ENCODE results near the gene BPIFB2. TPM values are rescaled to one million over a fixed set of nuclear protein-coding genes. Genes with fewer than 3 reads are reported as not detected.

The BPIFB2 gene
- total and polyA plus RNA-seq, 2 donors (not counting 1 experiment from before 2014, with no cell fraction given): not detected

DNA sequence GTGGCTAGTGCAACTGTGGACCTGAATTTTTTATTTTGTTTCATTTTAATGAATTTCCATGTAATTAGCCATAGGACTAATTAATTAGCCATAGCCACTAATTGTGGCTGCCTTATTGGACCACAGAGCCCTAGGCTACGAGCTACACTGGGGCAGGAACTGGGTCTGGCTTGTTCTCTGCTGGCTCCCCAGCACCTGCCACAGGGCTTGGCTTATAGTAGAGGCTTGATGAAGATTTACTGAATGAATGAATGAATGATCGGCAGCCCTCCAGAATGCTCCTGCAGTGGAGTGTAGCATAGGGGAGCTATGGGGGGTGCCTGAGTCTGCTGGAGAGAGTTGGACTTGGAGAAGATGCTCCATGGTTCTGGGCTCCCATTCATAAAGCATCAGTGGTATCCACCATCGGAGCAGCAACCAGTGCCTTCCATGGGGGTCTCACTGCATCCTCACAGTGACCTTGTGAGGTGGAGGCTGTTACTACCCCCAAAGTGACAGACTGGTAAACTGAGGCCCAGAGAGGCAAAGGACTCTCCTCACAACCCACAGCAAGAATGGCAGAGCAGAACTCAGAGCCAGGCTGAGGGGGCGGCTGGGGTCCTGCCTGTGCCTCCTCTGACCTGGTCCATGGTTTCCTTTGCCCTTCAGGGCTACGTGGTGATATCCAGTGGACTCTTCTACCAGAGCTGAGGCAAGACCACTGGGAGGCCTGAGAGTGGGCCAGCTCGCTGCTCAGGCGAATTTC lies 15.4 kb downstream of the BPIFB2 start:
- no peak for DNase-seq (ENCODE audit: low read depth in 2 of 2)
- Histone ChIP-seq H3K9me3 (ENCODE audit: control insufficient read depth, insufficient read depth, low read depth, low read length) (no peaks in the 10 kb centered on the region), H3K27me3 (ENCODE audit: control insufficient read depth, insufficient read depth, low read length) (no peaks in the 10 kb centered on the region)

DNA sequence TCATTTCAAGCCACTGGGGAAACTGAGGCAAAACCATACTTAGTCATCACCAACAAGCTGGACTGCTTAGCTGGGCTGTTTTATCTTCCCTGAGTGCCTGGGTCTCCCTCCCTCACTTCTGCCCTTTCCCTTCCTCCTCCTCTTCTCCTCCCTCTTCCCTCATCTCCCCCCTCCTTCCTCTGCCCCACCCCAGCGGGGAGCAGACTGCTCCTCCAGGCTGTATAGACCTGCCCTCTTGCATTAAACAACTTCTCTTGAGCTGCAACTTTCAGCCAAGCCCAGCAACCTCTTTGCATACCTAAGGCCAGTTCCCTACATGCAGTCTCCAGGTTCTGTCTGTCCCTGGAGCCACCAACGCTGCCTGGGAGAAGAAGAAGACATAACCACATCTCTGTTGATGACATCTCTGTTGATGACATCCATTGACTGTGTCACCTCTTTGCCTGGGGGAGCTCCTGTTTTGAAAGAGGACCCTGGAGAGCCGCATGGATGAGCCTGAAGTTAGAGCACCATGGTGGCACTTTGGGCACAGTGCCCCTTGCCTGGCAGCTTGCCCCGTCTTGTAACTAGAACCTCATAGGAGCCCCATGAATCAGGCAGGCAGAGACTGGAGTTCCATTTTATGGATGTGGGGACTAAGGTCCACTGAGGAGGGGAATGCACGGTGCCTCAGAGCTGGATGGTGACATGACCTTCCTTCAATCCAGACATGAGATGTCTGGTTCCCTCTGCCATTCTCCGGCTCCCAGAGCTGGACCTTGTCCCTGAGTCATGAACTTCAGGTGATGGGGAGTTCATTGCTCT lies 16.1 kb downstream of the BPIFB2 start:
- Histone ChIP-seq H3K9me3 (ENCODE audit: control insufficient read depth, insufficient read depth, low read depth, low read length) (no peaks in the 10 kb centered on the region), H3K79me2 (ENCODE audit: control insufficient read depth, insufficient read depth, low read length) (no peaks in the 10 kb centered on the region), H3K4me2 (ENCODE audit: extremely low read depth, insufficient read depth, low read length) (no peak overlapping the region), H3K9ac (ENCODE audit: insufficient read depth, low read length) (no peak overlapping the region), H3K27me3 (ENCODE audit: control insufficient read depth, insufficient read depth, low read length) (no peaks in the 10 kb centered on the region), H3K4me1 (ENCODE audit: control insufficient read depth, extremely low read depth, insufficient read depth, low read length) (no peaks in the 10 kb centered on the region), H4K20me1 (ENCODE audit: control insufficient read depth, extremely low read depth, insufficient read depth, low read length) (no peaks in the 10 kb centered on the region), H3K36me3 (ENCODE audit: control insufficient read depth, insufficient read depth, low read length) (no peaks in the 10 kb centered on the region), H2AFZ (ENCODE audit: low read length) (no peak overlapping the region), H3K4me3 (replicated peaks in 1 of 4; ENCODE audit: control extremely low read depth in 1 of 4, insufficient read depth in 1 of 4, low read depth in 3 of 4, low read length in 4 of 4) (no peak overlapping the region), H3K27ac (ENCODE audit: insufficient read depth, low read length) (no peak overlapping the region)
- no peak for DNase-seq (ENCODE audit: low read depth in 2 of 2)
- no peak for TF ChIP-seq EZH2 (IDR thresholded peaks at IDR 0.05; ENCODE audit: low read length, missing control alignments)
- TF ChIP-seq, protein P1, sequence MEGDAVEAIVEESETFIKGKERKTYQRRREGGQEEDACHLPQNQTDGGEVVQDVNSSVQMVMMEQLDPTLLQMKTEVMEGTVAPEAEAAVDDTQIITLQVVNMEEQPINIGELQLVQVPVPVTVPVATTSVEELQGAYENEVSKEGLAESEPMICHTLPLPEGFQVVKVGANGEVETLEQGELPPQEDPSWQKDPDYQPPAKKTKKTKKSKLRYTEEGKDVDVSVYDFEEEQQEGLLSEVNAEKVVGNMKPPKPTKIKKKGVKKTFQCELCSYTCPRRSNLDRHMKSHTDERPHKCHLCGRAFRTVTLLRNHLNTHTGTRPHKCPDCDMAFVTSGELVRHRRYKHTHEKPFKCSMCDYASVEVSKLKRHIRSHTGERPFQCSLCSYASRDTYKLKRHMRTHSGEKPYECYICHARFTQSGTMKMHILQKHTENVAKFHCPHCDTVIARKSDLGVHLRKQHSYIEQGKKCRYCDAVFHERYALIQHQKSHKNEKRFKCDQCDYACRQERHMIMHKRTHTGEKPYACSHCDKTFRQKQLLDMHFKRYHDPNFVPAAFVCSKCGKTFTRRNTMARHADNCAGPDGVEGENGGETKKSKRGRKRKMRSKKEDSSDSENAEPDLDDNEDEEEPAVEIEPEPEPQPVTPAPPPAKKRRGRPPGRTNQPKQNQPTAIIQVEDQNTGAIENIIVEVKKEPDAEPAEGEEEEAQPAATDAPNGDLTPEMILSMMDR (conservative IDR thresholded peaks at IDR 0.05 in 1 of 2, IDR thresholded peaks at IDR 0.05 in 1 of 2; ENCODE audit: low read depth in 1 of 2, low read length in 2 of 2): no peak

More for the DNA sequence above, 15.4 kb downstream of the BPIFB2 start:
- Histone ChIP-seq H3K79me2 (ENCODE audit: control insufficient read depth, insufficient read depth, low read length) (no peaks in the 10 kb centered on the region), H3K36me3 (ENCODE audit: control insufficient read depth, insufficient read depth, low read length) (no peaks in the 10 kb centered on the region), H4K20me1 (ENCODE audit: control insufficient read depth, extremely low read depth, insufficient read depth, low read length) (no peaks in the 10 kb centered on the region), H2AFZ (ENCODE audit: low read length) (no peak overlapping the region), H3K4me2 (ENCODE audit: extremely low read depth, insufficient read depth, low read length) (no peak overlapping the region), H3K9ac (ENCODE audit: insufficient read depth, low read length) (no peak overlapping the region), H3K4me3 (replicated peaks in 1 of 4; ENCODE audit: control extremely low read depth in 1 of 4, insufficient read depth in 1 of 4, low read depth in 3 of 4, low read length in 4 of 4) (no peak overlapping the region), H3K4me1 (ENCODE audit: control insufficient read depth, extremely low read depth, insufficient read depth, low read length) (no peaks in the 10 kb centered on the region), H3K27ac (ENCODE audit: insufficient read depth, low read length) (no peak overlapping the region)
- TF ChIP-seq, protein P1 (conservative IDR thresholded peaks at IDR 0.05 in 1 of 2, IDR thresholded peaks at IDR 0.05 in 1 of 2; ENCODE audit: low read depth in 1 of 2, low read length in 2 of 2): no peak
- no peak for TF ChIP-seq EZH2 (IDR thresholded peaks at IDR 0.05; ENCODE audit: low read length, missing control alignments)

DNA sequence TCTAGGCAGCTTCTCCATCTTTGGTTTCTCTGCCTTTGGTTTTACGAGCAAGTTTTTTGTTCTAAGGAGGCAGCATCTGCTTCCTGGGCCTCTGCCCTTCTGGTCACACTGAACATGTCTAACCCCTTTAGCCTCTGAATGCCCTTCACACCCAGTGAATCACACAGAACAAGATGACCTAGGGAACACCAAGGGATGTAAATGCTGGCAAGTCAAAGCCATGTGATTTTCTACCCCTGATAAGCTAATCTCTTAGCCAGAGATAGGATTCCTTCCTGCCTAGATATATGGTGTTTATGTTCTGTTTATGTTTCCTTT lies 16.7 kb downstream of the BPIFB2 start:
- Histone ChIP-seq H3K4me3 (replicated peaks in 1 of 4; ENCODE audit: control extremely low read depth in 1 of 4, insufficient read depth in 1 of 4, low read depth in 3 of 4, low read length in 4 of 4) (no peak overlapping the region), H3K36me3 (ENCODE audit: control insufficient read depth, insufficient read depth, low read length) (no peaks in the 10 kb centered on the region), H3K4me2 (ENCODE audit: extremely low read depth, insufficient read depth, low read length) (no peak overlapping the region), H3K9me3 (ENCODE audit: control insufficient read depth, insufficient read depth, low read depth, low read length) (no peaks in the 10 kb centered on the region), H3K9ac (ENCODE audit: insufficient read depth, low read length) (no peak overlapping the region), H3K27me3 (ENCODE audit: control insufficient read depth, insufficient read depth, low read length) (no peaks in the 10 kb centered on the region), H3K27ac (ENCODE audit: insufficient read depth, low read length) (no peak overlapping the region), H4K20me1 (ENCODE audit: control insufficient read depth, extremely low read depth, insufficient read depth, low read length) (no peaks in the 10 kb centered on the region), H3K4me1 (ENCODE audit: control insufficient read depth, extremely low read depth, insufficient read depth, low read length) (no peaks in the 10 kb centered on the region), H3K79me2 (ENCODE audit: control insufficient read depth, insufficient read depth, low read length) (no peaks in the 10 kb centered on the region), H2AFZ (ENCODE audit: low read length) (no peak overlapping the region)
- TF ChIP-seq, protein P1 (conservative IDR thresholded peaks at IDR 0.05 in 1 of 2, IDR thresholded peaks at IDR 0.05 in 1 of 2; ENCODE audit: low read depth in 1 of 2, low read length in 2 of 2): no peak
- TF ChIP-seq EZH2 (IDR thresholded peaks at IDR 0.05; ENCODE audit: low read length, missing control alignments): no peak
- DNase-seq (ENCODE audit: low read depth in 2 of 2): no peak

All from fibroblast of lung (primary cell).